Mesendoderm (in vitro differentiated cells): Measurements from ENCODE around the gene PPP2R5E.

Experiments
- DNase-seq: peaks from one replicate; pipeline ENCODE4 v3.0.0; 2013
- H2AK5ac ChIP-seq: 2 replicates; pipeline ENCODE4 v1.6.1; 2013; ENCODE audit warnings: low read length, inconsistent platforms
- H2BK120ac ChIP-seq: 2 replicates; pipeline ENCODE4 v1.6.1; 2013; ENCODE audit warnings: low read depth, mild to moderate bottlenecking, low read length, moderate library complexity, mixed read lengths
- H2BK15ac ChIP-seq: replicated peaks from 2 replicates; pipeline ENCODE4 v1.6.1; 2013; ENCODE audit warnings: low read depth, mild to moderate bottlenecking, moderate library complexity
- H2BK5ac ChIP-seq: 2 replicates; pipeline ENCODE4 v1.6.1; 2013; ENCODE audit warnings: low read length, inconsistent platforms
- H3K18ac ChIP-seq: 2 replicates; pipeline ENCODE4 v1.6.1; 2013; ENCODE audit warnings: mild to moderate bottlenecking, low read length, mixed read lengths
- H3K23ac ChIP-seq: one replicate; pipeline ENCODE4 v1.6.1; 2013; ENCODE audit warnings: low read length
- H3K27ac ChIP-seq: 2 replicates; pipeline ENCODE4 v1.5.1; 2013; ENCODE audit warnings: low read depth, mild to moderate bottlenecking, inconsistent platforms, low read length, moderate library complexity
- H3K27me3 ChIP-seq: 2 replicates; pipeline ENCODE4 v1.6.1; 2013; ENCODE audit warnings: low read length, control low read depth, mild to moderate bottlenecking, inconsistent platforms; ENCODE audit not compliant: insufficient read depth, poor library complexity
- H3K36me3 ChIP-seq: 2 replicates; pipeline ENCODE4 v1.6.1; 2013; ENCODE audit warnings: low read length, inconsistent platforms; ENCODE audit not compliant: control insufficient read depth, insufficient read depth
- H3K4ac ChIP-seq: one replicate; pipeline ENCODE4 v1.6.1; 2013; ENCODE audit warnings: low read depth, mild to moderate bottlenecking, low read length, moderate library complexity
- H3K4me1 ChIP-seq: 2 replicates; pipeline ENCODE4 v1.6.1; 2013; ENCODE audit warnings: low read depth, low read length, inconsistent platforms; ENCODE audit not compliant: control insufficient read depth
- H3K4me2 ChIP-seq: 2 replicates; pipeline ENCODE4 v1.6.1; 2013; ENCODE audit warnings: low read length
- H3K4me3 ChIP-seq: 2 replicates; pipeline ENCODE4 v1.5.1; 2013; ENCODE audit warnings: mild to moderate bottlenecking, low read length
- H3K56ac ChIP-seq: one replicate; pipeline ENCODE4 v1.6.1; 2013; ENCODE audit warnings: low read length
- H3K79me1 ChIP-seq: 2 replicates; pipeline ENCODE4 v1.6.1; 2013; ENCODE audit warnings: low read length, inconsistent platforms
- H3K79me2 ChIP-seq: 2 replicates; pipeline ENCODE4 v1.6.1; 2013; ENCODE audit warnings: mild to moderate bottlenecking, low read length; ENCODE audit not compliant: control insufficient read depth, insufficient read depth
- H3K9ac ChIP-seq: 2 replicates; pipeline ENCODE4 v1.6.1; 2013; ENCODE audit warnings: low read length, inconsistent platforms
- H4K5ac ChIP-seq: one replicate; pipeline ENCODE4 v1.6.1; 2013; ENCODE audit warnings: low read length
- H4K8ac ChIP-seq: one replicate; pipeline ENCODE4 v1.6.1; 2013; ENCODE audit warnings: low read depth, mild to moderate bottlenecking, control low read depth, low read length, moderate library complexity
- WGBS: extraction: QIAGEN DNeasy Blood & Tissue Kit; methylation state at CpG from one replicate; pipeline ENCODE4 v1.1.7; 2013; ENCODE audit warnings: low lambda C conversion rate, missing lambda C conversion rate; ENCODE audit not compliant: insufficient coverage; ENCODE audit errors: extremely low coverage; 5-methylcytosine and 5-hydroxymethylcytosine counted together

Gene PPP2R5E

GRCh38 chr14:63362389-63362819 is 180.8 kb downstream of the PPP2R5E start:
- H4K8ac ChIP-seq = no peak overlapping the region
- no peaks in the 10 kb centered on the region for H3K79me2 ChIP-seq
- H3K4me3 ChIP-seq = no peak overlapping the region

DNA sequence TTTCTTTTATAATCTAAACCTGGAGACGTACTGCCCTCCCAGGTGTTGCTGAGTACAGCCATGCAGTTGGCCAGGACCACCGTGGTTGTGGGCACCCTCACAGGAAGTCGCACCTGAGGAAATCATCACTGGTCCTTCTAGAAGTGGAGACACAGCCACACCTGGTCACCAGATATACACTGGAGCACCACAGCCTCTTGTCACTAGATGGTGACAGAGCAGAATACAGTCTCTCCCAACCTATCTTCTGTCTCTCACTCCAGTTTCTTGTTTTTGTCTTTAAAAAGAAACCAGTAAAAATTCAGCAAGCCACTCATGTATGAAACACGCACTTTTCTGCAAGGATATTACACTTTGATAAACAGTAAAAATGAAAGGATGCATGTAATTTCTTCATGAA is 181.4 kb downstream of the PPP2R5E start:
- WGBS = no CpG with 5 or more reads among the region's 4 CpGs
- H3K4me2 ChIP-seq = no peak overlapping the region
- no peak overlapping the region for H3K9ac ChIP-seq
- H3K18ac ChIP-seq = no peak overlapping the region
- H3K4ac ChIP-seq = no peak overlapping the region
- no peak overlapping the region for H2BK15ac ChIP-seq
- H3K23ac ChIP-seq = no peak overlapping the region
- H3K4me1 ChIP-seq = no peaks in the 10 kb centered on the region
- no peak overlapping the region for H4K5ac ChIP-seq
- no peak overlapping the region for H3K4me3 ChIP-seq
- no peaks in the 10 kb centered on the region for H3K79me2 ChIP-seq
- DNase-seq = peak; percentile 13
- no peak overlapping the region for H4K8ac ChIP-seq
- no peaks in the 10 kb centered on the region for H3K27me3 ChIP-seq
- H2AK5ac ChIP-seq = no peak overlapping the region
- no peak overlapping the region for H2BK120ac ChIP-seq
- no peak overlapping the region for H2BK5ac ChIP-seq
- H3K56ac ChIP-seq = no peak overlapping the region
- no peaks in the 10 kb centered on the region for H3K36me3 ChIP-seq
- H3K79me1 ChIP-seq = no peaks in the 10 kb centered on the region
- H3K27ac ChIP-seq = no peak overlapping the region

More at GRCh38 chr14:63362389-63362819, 180.8 kb downstream of the PPP2R5E start:
- Histone ChIP-seq H3K4me1 (no peaks in the 10 kb centered on the region), H4K5ac (no peak overlapping the region), H2AK5ac (no peak overlapping the region), H3K18ac (no peak overlapping the region), H3K4ac (no peak overlapping the region), H2BK15ac (no peak overlapping the region), H3K27ac (no peak overlapping the region), H2BK120ac (no peak overlapping the region), H3K79me1 (no peaks in the 10 kb centered on the region), H3K56ac (no peak overlapping the region), H3K23ac (no peak overlapping the region), H3K27me3 (no peaks in the 10 kb centered on the region), H3K36me3 (no peaks in the 10 kb centered on the region), H3K9ac (no peak overlapping the region), H2BK5ac (no peak overlapping the region), H3K4me2 (no peak overlapping the region)
- no CpG with 5 or more reads among the region's 8 CpGs for WGBS
- DNase-seq = peak; percentile 26

DNA sequence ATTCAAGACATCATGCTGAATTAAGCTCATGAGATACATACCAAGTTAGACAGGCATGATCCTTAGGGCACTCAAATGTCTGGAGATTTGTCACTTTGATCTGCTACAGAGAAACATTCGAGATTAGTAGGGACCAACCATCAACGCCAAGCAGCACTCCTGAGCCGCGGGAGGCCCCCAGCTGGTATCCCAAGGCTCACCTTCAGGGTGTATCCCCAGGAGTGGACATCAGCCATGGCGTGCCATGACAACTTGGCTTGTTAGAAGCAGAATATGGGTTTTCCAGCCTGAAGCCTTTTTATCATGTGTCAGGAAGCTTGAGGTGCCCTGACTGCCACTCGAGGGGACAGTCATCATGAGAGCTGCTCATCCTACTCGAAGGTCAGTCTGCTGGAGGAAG is 185.3 kb downstream of the PPP2R5E start:
- Histone ChIP-seq H3K4me2 (no peak overlapping the region), H3K79me1 (no peaks in the 10 kb centered on the region), H3K27me3 (no peaks in the 10 kb centered on the region), H2BK120ac (no peak overlapping the region), H3K9ac (no peak overlapping the region), H3K79me2 (no peaks in the 10 kb centered on the region), H4K8ac (no peak overlapping the region), H3K56ac (no peak overlapping the region), H3K4me3 (no peak overlapping the region), H3K23ac (no peak overlapping the region), H3K27ac (no peak overlapping the region), H3K4ac (no peak overlapping the region), H3K36me3 (no peaks in the 10 kb centered on the region), H4K5ac (no peak overlapping the region), H3K18ac (no peak overlapping the region), H3K4me1 (no peaks in the 10 kb centered on the region), H2BK5ac (no peak overlapping the region), H2AK5ac (no peak overlapping the region), H2BK15ac (no peak overlapping the region)
- no CpG with 5 or more reads among the region's 7 CpGs for WGBS
- DNase-seq = no peak

GRCh38 chr14:63345826-63346225 is 197.4 kb downstream of the PPP2R5E start:
- DNase-seq = no peak
- H3K56ac ChIP-seq = no peak overlapping the region
- no peak overlapping the region for H2BK5ac ChIP-seq
- no peak overlapping the region for H4K5ac ChIP-seq
- H2BK15ac ChIP-seq = no peak overlapping the region
- H3K4me2 ChIP-seq = no peak overlapping the region
- H3K9ac ChIP-seq = no peak overlapping the region
- no peak overlapping the region for H3K4me3 ChIP-seq
- no peaks in the 10 kb centered on the region for H3K36me3 ChIP-seq
- no peak overlapping the region for H4K8ac ChIP-seq
- H3K79me2 ChIP-seq = no peaks in the 10 kb centered on the region
- no CpG with 5 or more reads among the region's 3 CpGs for WGBS
- H3K27me3 ChIP-seq = no peaks in the 10 kb centered on the region
- no peak overlapping the region for H3K27ac ChIP-seq
- no peak overlapping the region for H2AK5ac ChIP-seq
- no peak overlapping the region for H3K23ac ChIP-seq
- H3K18ac ChIP-seq = no peak overlapping the region
- no peaks in the 10 kb centered on the region for H3K79me1 ChIP-seq
- H3K4me1 ChIP-seq = no peaks in the 10 kb centered on the region
- no peak overlapping the region for H2BK120ac ChIP-seq
- H3K4ac ChIP-seq = no peak overlapping the region

DNA sequence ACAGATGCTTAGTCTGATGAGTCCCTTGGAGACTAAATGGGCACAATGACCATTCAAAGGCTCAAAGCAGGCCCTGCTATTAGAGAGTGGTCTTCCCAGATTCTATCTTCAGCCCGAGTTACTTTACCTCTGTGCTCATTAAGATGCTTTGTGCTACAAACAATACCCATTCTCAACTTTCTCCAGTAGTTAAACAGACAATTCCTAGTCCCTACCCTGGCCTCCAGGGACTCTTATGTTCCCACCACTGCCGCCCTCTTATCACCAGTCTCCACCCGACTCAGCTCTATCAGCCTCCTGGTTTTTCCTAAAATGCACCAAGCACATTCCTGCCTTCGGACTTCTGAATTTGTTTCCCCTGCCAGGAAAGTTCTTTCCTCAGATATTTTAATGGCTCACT is 198.8 kb downstream of the PPP2R5E start:
- no peak overlapping the region for H3K56ac ChIP-seq
- no peak overlapping the region for H3K18ac ChIP-seq
- H3K79me1 ChIP-seq = no peaks in the 10 kb centered on the region
- no peak overlapping the region for H2BK120ac ChIP-seq
- no peak overlapping the region for H3K27ac ChIP-seq
- no peak overlapping the region for H3K4ac ChIP-seq
- DNase-seq = peak; percentile 51
- H4K5ac ChIP-seq = no peak overlapping the region
- no CpG with 5 or more reads among the region's 4 CpGs for WGBS
- H3K79me2 ChIP-seq = no peaks in the 10 kb centered on the region
- no peak overlapping the region for H3K23ac ChIP-seq
- H3K4me2 ChIP-seq = no peak overlapping the region
- H2BK15ac ChIP-seq = no peak overlapping the region
- no peaks in the 10 kb centered on the region for H3K4me1 ChIP-seq
- no peaks in the 10 kb centered on the region for H3K27me3 ChIP-seq
- no peak overlapping the region for H3K9ac ChIP-seq
- H2AK5ac ChIP-seq = no peak overlapping the region
- H4K8ac ChIP-seq = no peak overlapping the region
- H2BK5ac ChIP-seq = no peak overlapping the region
- no peaks in the 10 kb centered on the region for H3K36me3 ChIP-seq
- H3K4me3 ChIP-seq = no peak overlapping the region

DNA sequence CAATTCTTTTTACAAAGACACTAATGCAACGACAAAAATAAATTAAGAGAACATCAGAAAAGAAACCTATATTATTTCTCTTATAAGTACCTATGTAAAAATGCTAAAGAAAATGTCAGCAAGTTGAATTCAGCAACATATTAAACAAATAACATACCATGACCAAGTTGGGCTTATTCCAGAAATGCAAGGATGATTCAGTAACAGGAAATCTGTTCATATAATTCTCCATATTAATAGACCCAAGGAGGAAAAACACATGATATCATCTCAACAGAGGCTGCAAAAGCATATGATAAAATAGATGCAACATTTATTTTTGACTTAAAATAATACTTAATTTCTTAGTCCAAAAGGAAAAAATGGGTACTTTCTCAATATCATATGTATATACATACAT is 199.3 kb downstream of the PPP2R5E start:
- no peak overlapping the region for H4K5ac ChIP-seq
- H3K4me1 ChIP-seq = no peaks in the 10 kb centered on the region
- H3K4ac ChIP-seq = no peak overlapping the region
- no peak overlapping the region for H4K8ac ChIP-seq
- no peak overlapping the region for H3K23ac ChIP-seq
- H2BK120ac ChIP-seq = no peak overlapping the region
- no peak overlapping the region for H3K9ac ChIP-seq
- H2BK15ac ChIP-seq = no peak overlapping the region
- no peak overlapping the region for H2BK5ac ChIP-seq
- no peaks in the 10 kb centered on the region for H3K79me1 ChIP-seq
- H3K18ac ChIP-seq = no peak overlapping the region
- no peak overlapping the region for H3K27ac ChIP-seq
- no peak overlapping the region for H3K4me2 ChIP-seq
- H3K56ac ChIP-seq = no peak overlapping the region
- WGBS = no CpG with 5 or more reads among the region's 1 CpG
- no peaks in the 10 kb centered on the region for H3K36me3 ChIP-seq
- H3K79me2 ChIP-seq = no peaks in the 10 kb centered on the region
- no peak overlapping the region for H3K4me3 ChIP-seq
- no peak overlapping the region for H2AK5ac ChIP-seq
- no peaks in the 10 kb centered on the region for H3K27me3 ChIP-seq
- no peak for DNase-seq
